ACC112 (cell line): Measurements from ENCODE around the gene SAMD10.
"Not testable (repeated sequence)": the region's sequence is repeated elsewhere in the genome, so short reads cannot be mapped to it uniquely, and the experiment has no call there.

ENCODE experiments used
- H2AFZ ChIP-seq: fragments of 200-600 bp; sonication (generic); one replicate; pipeline ENCODE4 v1.6.0; 2017; ENCODE audit warnings: antibody characterized with exemption, low read length; ENCODE audit not compliant: unreplicated experiment
- H3K27ac ChIP-seq: fragments of 200-600 bp; sonication (generic); 2 replicates; pipeline ENCODE4 v1.5.1; 2014; ENCODE audit warnings: low read depth, mild to moderate bottlenecking, antibody characterized with exemption, low read length, moderate library complexity
- H3K27me3 ChIP-seq: fragments of 200-600 bp; sonication (generic); 2 replicates; pipeline ENCODE4 v1.6.1; 2014; ENCODE audit warnings: mild to moderate bottlenecking, antibody characterized with exemption, low read length, moderate library complexity, mixed read lengths; ENCODE audit not compliant: insufficient read depth
- H3K36me3 ChIP-seq: fragments of 200-600 bp; sonication (generic); 2 replicates; pipeline ENCODE4 v1.6.1; 2016; ENCODE audit warnings: mild to moderate bottlenecking, antibody characterized with exemption, low read length, moderate library complexity, mixed read lengths; ENCODE audit not compliant: insufficient read depth
- H3K4me1 ChIP-seq: fragments of 200-600 bp; sonication (generic); one replicate; pipeline ENCODE4 v1.6.1; 2016; ENCODE audit warnings: low read length, mixed read lengths; ENCODE audit not compliant: insufficient read depth, unreplicated experiment, control insufficient read depth
- H3K4me3 ChIP-seq: fragments of 200-600 bp; sonication (generic); 2 replicates; pipeline ENCODE4 v1.5.1; 2014; ENCODE audit warnings: mild to moderate bottlenecking, low read depth, low read length
- H3K79me2 ChIP-seq: fragments of 200-600 bp; sonication (generic); one replicate; pipeline ENCODE4 v1.6.0; 2016; ENCODE audit warnings: low read length; ENCODE audit not compliant: control insufficient read depth, unreplicated experiment, insufficient read depth

Gene SAMD10

DNA sequence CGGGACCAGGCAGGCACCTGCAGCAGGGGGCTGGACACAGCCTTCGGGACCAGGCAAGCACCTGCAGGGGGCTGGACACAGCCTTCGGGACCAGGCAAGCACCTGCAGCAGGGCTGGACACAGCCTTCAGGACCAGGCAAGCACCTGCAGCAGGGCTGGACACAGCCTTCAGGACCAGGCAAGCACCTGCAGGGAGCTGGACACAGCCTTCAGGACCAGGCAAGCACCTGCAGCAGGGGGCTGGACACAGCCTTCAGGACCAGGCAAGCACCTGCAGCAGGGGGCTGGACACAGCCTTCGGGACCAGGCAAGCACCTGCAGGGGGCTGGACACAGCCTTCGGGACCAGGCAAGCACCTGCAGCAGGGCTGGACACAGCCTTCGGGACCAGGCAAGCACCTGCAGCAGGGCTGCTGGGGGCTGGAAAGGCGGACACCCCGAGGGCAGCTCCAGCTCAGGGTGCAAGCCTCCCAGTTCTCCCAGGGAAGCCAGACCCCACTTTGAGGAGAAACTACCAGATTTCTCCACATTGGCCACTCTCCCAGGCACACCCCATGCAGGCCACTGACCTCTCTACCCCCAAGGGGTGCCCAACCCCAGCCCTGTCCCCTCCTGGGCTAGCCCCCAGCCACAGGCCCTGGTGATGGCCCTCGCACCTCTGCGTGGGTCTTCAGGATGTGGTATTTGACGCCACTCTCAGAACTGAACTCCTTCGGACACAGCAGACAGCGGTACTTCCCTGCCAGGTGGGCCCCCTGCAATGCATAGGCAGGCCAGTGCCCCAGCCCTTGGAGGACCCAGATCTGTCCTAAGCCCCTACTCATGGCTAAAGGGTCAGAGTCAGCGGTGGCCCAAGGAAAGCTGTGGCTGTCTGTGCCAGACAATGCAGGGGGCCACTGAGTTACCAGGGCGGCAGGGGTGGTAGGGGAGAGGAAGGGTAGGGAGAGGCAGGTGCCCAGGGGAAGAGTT, 18.5 kb downstream of the SAMD10 start:
- H3K27ac ChIP-seq, H3K36me3 ChIP-seq, H2AFZ ChIP-seq, H3K79me2 ChIP-seq, H3K4me3 ChIP-seq, H3K27me3 ChIP-seq: not testable (repeated sequence)
- peaks cover 11% of the 10 kb centered on the region for H3K4me1 ChIP-seq

DNA sequence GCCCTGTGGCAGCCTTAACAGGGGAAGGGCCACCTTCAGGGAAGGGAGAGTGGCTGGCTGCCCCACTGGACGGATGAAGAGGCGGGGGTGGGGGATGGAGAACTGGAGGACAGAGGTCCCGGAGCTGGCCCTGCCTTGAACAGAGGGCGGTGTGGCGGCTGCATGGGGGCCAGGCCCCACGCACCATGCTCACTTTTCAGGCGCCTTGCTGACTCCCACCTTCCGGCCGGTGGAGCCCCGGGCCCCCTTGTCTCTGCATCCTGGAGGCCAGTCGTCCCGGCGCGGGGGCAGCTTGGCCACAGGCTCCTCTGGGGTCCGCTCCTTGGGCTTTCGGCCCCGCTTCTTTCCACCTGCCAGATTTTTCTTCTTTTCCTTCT, 19.8 kb downstream of the SAMD10 start:
- no peak overlapping the region for H3K27ac ChIP-seq

DNA sequence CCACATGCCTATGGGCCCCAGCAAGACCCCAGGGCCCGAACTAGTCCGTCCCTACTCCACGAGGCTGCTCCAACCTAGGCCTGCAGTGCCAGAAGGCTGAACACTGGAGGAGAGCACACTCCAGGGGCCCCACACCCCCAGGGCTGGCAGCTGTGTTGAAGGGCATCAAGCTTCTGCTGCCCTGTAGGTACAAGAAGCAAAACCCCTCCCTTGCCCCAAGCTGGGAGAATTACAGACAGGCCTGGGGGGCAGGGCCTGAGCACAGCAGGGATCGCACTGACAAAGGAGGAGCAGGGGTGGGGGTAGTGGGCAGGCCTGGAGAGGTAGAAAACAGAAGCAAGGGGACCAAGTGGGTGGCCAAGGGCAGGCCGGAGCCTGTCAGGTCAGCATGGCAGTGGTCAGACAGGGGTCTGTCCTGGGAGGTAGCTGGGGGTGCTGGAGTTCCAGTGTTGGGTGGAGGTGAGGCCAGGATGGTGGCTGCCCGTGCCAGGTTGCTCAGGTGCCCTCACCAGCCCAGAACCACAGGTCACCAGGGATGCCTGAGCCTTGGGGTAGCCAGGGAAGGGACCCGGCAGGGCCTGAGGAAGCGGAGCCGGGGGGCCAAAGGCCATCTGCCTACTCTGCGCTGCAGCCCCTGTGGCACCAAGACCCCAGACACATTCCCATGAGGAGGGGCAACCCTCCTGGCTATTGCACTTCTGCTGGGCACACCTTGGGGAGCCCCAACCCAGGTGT, 20.3 kb downstream of the SAMD10 start:
- Histone ChIP-seq H3K4me1 (peaks cover 18% of the 10 kb centered on the region), H3K27me3 (no peaks in the 10 kb centered on the region), H3K36me3 (0 out of 2 replicates have a peak, but pooled peaks cover 3% of the 10 kb centered on the region), H2AFZ (no peak overlapping the region), H3K4me3 (no peak overlapping the region), H3K27ac (no peak overlapping the region), H3K79me2 (peaks cover 19% of the 10 kb centered on the region)

More for the DNA sequence above, 19.8 kb downstream of the SAMD10 start:
- H3K4me3 ChIP-seq = no peak overlapping the region
- 0 out of 2 replicates have a peak, but pooled peaks cover 3% of the 10 kb centered on the region for H3K36me3 ChIP-seq
- H2AFZ ChIP-seq = no peak overlapping the region
- peaks cover 13% of the 10 kb centered on the region for H3K79me2 ChIP-seq
- H3K27me3 ChIP-seq = no peaks in the 10 kb centered on the region
- H3K4me1 ChIP-seq = peaks cover 13% of the 10 kb centered on the region

DNA sequence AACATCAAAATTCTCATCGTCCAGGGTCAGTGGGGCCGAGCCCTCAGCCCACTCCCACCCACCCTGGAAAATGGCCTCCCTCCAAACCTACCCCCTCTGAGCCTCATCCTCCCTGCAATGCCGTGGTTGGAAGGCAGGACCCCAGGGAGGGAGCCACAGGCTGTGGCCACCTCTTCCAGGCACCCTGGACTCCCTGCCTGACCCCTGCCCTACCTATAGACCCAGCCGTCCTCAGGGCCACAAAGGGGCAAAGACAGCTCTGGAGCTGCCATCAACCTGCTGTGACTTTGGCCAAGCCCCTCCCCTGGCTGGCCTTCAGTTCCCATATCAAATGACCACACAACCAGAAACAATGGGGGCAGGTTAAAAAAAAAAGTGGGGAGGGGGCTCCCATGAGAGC, 21.0 kb downstream of the SAMD10 start:
- Histone ChIP-seq H3K27ac (no peak overlapping the region), H3K27me3 (no peaks in the 10 kb centered on the region), H3K79me2 (peaks cover 26% of the 10 kb centered on the region), H2AFZ (no peak overlapping the region), H3K4me1 (peaks cover 24% of the 10 kb centered on the region), H3K4me3 (no peak overlapping the region), H3K36me3 (0 out of 2 replicates have a peak, but pooled peaks cover 3% of the 10 kb centered on the region)

DNA sequence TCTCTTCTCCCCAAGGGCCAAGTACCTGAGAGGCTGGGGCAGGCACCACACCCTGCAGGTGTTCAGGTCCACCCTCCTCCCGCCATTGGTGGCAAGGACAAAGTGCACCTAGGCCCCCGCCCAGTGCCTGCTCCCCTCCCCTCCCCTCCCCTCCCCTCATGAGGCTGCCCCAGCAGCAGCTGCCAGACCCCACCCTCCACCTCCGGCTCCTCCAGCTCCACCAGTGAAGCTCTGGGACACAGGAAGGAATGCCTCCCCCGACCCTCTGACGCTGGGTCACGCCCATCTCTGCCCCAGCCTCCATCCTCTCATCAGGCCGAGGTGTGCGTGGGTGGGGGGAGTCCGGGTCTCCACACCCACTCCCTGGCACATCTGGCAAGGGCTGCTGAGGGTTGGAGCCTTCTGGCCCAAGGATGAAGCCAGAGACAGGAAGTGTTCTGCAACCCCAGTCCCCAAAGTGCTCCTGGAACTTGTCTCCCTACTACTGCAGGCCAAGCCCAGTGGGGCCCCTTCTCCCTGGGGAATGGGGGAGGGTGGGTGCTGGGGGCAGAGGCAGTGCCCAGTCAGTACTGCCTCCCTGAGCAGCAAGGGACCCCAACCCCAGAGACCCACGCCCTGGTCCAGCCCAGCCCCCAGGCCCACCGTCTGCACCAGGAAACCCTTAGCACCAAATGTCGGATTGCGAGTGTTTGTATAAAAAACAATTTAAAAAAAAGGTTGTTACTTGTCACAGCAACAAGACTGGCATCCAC, 21.6 kb downstream of the SAMD10 start:
- Histone ChIP-seq H3K79me2 (peaks cover 28% of the 10 kb centered on the region), H3K4me3 (peak overlapping the region; percentile 79), H3K4me1 (peaks cover 25% of the 10 kb centered on the region), H3K27ac (peak overlapping the region; percentile 71), H3K36me3 (0 out of 2 replicates have a peak, but pooled peaks cover 3% of the 10 kb centered on the region), H3K27me3 (no peaks in the 10 kb centered on the region), H2AFZ (no peak overlapping the region)

DNA sequence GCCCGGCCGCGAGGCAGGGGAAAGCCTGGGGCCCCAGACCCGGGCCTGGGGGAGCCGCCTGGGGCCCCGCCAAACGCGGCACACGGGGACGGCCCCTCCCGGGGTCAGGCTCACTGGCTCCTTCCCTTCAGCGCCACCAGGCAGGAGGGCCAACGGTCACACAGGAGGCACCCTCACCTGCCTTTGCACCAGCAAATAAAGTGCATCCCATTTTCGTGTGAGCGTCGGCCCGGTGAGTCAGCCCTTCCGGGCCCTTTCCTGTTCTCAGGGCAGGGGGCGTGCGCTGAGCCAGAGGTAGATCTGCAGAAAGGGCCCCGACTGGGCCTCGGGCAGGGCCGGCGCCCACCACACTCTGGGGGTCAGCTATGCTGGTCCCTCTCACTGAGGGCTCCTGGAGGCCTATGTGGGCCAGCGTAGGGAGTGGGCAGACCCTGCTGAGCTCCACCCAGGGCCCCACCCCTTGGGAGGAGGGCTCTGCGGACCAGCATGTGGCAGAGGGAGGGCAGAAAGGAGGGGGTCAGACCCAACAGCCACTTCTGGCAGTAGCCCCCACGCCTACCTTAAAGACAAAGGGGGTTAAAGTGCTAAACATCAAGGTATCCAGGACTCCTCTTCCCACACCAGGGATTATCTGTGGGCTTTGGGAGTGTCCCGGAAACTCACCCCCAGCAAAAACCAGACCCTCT, 22.3 kb downstream of the SAMD10 start:
- Histone ChIP-seq H3K36me3 (0 out of 2 replicates have a peak, but pooled peaks cover 3% of the 10 kb centered on the region), H3K4me1 (peaks cover 25% of the 10 kb centered on the region), H3K79me2 (peaks cover 35% of the 10 kb centered on the region), H3K4me3 (peak overlapping the region; percentile 79), H2AFZ (no peak overlapping the region), H3K27me3 (no peaks in the 10 kb centered on the region), H3K27ac (peak overlapping the region; percentile 71)

DNA sequence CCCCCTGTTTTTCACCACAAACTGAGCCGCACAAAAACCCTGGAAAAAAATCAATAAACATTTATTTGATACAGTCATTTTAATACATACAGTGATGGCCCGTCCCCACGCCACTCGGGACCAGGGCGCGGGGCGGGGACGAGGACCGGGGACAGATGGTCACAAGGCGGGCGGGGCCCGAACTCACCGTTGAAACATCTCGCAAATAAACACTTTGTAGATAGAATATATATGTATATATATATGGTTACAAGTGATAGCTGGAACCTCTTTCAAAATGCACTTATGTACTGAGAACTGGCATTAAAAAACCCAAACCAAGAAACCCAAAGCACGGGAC, 22.8 kb downstream of the SAMD10 start:
- Histone ChIP-seq H3K79me2 (peaks cover 40% of the 10 kb centered on the region), H2AFZ (no peak overlapping the region), H3K27me3 (no peaks in the 10 kb centered on the region), H3K27ac (peak overlapping the region; percentile 71), H3K4me1 (peaks cover 25% of the 10 kb centered on the region), H3K36me3 (0 out of 2 replicates have a peak, but pooled peaks cover 3% of the 10 kb centered on the region), H3K4me3 (peak overlapping the region; percentile 79)

DNA sequence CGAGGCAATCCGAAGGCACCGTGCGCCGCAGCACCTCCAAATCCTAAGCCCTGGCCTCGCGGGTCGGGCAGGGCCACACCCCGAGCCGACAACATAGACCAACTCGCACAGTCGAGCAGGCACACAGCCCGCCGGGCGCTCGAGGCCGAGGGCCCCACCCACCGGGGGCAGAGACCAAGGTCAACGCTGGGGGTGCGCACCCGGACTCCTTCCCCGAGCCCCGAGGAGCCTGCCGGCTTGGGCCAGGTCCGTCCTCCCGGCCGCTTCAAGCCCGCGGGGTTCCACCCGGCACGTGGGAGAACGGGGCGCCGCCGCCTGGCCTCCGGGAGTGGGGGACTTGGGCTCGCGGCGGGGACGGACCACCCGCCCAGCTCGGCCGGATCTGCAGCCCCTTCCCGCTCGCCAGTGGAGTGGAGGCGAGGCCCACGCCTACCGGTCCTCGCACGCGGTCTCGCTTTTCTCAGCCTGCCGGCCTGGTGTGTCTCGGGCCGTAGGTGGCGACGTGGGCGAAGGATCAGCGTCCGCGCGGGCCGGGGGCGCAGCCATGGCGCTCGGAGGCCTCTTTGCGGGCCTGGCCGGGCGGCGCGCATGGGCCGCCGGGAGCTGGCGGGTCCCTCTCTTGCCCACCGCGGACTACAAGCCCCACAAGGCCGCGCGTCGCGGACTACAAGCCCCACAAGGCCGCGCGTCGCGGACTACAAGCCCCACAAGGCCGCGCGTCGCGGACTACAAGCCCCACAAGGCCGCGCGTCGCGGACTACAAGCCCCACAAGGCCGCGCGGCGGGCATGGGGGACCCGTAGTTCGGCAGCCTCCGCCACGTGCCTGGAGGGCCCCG, 23.4 kb downstream of the SAMD10 start, which contains the start of gene UCKL1:
Gene UCKL1, minus strand, starts transcription at position 590 of the 837 bp plus-strand sequence. Its CDS starts 44 bp downstream, at position 546.
- Histone ChIP-seq H3K36me3 (no peaks in the 10 kb centered on the region), H2AFZ (peak within 1 kb of the TSS; percentile 83), H3K4me3 (peak within 1 kb of the TSS; percentile 99), H3K79me2 (peaks cover 45% of the 10 kb centered on the region), H3K27me3 (no peaks in the 10 kb centered on the region), H3K27ac (peak within 1 kb of the TSS; percentile 78), H3K4me1 (peaks cover 25% of the 10 kb centered on the region)

DNA sequence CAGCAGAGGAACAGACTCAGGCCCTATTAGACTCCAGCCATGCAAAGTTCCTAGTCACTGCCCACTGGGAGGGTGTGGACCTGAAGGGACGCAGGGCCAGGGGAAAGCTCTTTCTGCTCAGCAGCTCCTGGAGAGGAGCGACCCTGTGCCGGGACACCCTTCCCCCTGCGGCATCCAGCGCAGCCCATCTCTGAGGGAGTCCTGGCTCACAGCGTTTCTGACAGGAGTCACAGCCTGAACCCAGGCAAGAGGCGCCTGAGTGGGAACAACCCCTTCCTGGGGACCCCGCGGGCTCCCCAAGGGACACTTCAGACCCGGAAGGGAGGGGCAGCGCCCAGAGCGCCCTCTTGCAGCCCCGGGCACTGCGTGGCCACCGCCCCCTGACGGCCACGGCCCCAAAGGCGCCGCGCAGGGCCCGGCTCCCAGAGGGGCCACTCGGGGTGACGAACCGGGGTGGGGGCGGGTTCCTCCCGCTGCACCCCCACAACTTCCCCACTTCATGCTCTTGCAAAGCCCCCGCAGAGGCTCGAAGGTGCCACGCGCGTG, 24.1 kb downstream of the SAMD10 start:
- H3K36me3 ChIP-seq = no peaks in the 10 kb centered on the region
- peaks cover 25% of the 10 kb centered on the region for H3K4me1 ChIP-seq
- H3K4me3 ChIP-seq = peak overlapping the region; percentile 99
- H3K79me2 ChIP-seq = peaks cover 51% of the 10 kb centered on the region
- no peaks in the 10 kb centered on the region for H3K27me3 ChIP-seq
- H3K27ac ChIP-seq = peak overlapping the region; percentile 78
- no peak overlapping the region for H2AFZ ChIP-seq
